Activated CD8-positive, alpha-beta memory T cell treated with anti-CD3 and anti-CD28 coated beads, Interleukin-2, amount 50 U/mL, for 48 hours (primary cell): Measurements from ENCODE around the gene TAF5.
A peak's percentile ranks its signal among the peaks of the same experiment; 100 is the strongest.
"Not testable (repeated sequence)": the region's sequence is repeated elsewhere in the genome, so short reads cannot be mapped to it uniquely, and the experiment has no call there.

ENCODE experiments used
- DNase-seq: peaks from one replicate; pipeline ENCODE4 v3.0.0-alpha.2; 2020

The TAF5 gene

GRCh38 chr10:103367782-103368518 lies at the start of gene TAF5:
Gene TAF5 (plus strand): TSS chr10:103367976. CDS start chr10:103367990, 14 bp downstream.
- peak; percentile 90 for DNase-seq

- DNase-seq: no peak
Measured at GRCh38 chr10:103327906-103328305, 39.9 kb upstream of the TAF5 start.

GRCh38 chr10:103333934-103334520 lies 33.7 kb upstream of the TAF5 start:
- no peak for DNase-seq

- no peak for DNase-seq
Measured at GRCh38 chr10:103334567-103334966, 33.2 kb upstream of the TAF5 start.

- no peak for DNase-seq
Measured at GRCh38 chr10:103336370-103336769, 31.4 kb upstream of the TAF5 start.

- no peak for DNase-seq
Measured at GRCh38 chr10:103350175-103350516, 17.6 kb upstream of the TAF5 start.

- DNase-seq: peak; percentile 92
Measured at GRCh38 chr10:103350517-103351260, 17.1 kb upstream of the TAF5 start, which contains the start of gene PCGF6. Gene PCGF6 (minus strand): TSS chr10:103351140. CDS start chr10:103351066, 74 bp downstream.

- no peak for DNase-seq
Measured at GRCh38 chr10:103353281-103353680, 14.5 kb upstream of the TAF5 start.

GRCh38 chr10:103354567-103354966 lies 13.2 kb upstream of the TAF5 start:
- not testable (repeated sequence) for DNase-seq

- DNase-seq: no peak
Measured at GRCh38 chr10:103355906-103356599, 11.7 kb upstream of the TAF5 start.

- not testable (repeated sequence) for DNase-seq
Measured at GRCh38 chr10:103359493-103359892, 8.3 kb upstream of the TAF5 start.

GRCh38 chr10:103360791-103361190 lies 7.0 kb upstream of the TAF5 start:
- not testable (repeated sequence) for DNase-seq

GRCh38 chr10:103367379-103367781 lies 396 bp upstream of the TAF5 start:
- no peak for DNase-seq

GRCh38 chr10:103373544-103373943 lies 5.8 kb downstream of the TAF5 start:
- no peak for DNase-seq

- DNase-seq: no peak
Measured at GRCh38 chr10:103374263-103374662, 6.5 kb downstream of the TAF5 start.

GRCh38 chr10:103382769-103383168 lies 15.0 kb downstream of the TAF5 start:
- DNase-seq: no peak

- DNase-seq: no peak
Measured at GRCh38 chr10:103394180-103394579, 26.4 kb downstream of the TAF5 start.

GRCh38 chr10:103395754-103396066 lies 27.9 kb downstream of the TAF5 start:
- no peak for DNase-seq

- peak; percentile 96 for DNase-seq
Measured at GRCh38 chr10:103396067-103396788, 28.5 kb downstream of the TAF5 start, which contains the start of the genes ATP5MK and PDCD11. Gene ATP5MK (minus strand): TSS chr10:103396475. CDS start chr10:103392457, 4,018 bp downstream. Gene PDCD11 (plus strand): TSS chr10:103396626. CDS start chr10:103398427, 1,801 bp downstream.

GRCh38 chr10:103396789-103397087 lies 29.0 kb downstream of the TAF5 start:
- DNase-seq: no peak

- no peak for DNase-seq
Measured at GRCh38 chr10:103397191-103397825, 29.5 kb downstream of the TAF5 start.

GRCh38 chr10:103413564-103413963 lies 45.8 kb downstream of the TAF5 start:
- no peak for DNase-seq
